IPS-NIHi7 (cell line): Measurements from ENCODE around the gene PDIK1L.

ENCODE experiments used
- DNase-seq: peaks from one replicate; pipeline ENCODE4 v3.0.0; 2012; ENCODE audit warnings: mixed read lengths; ENCODE audit errors: extremely low spot score

The PDIK1L gene

GRCh38 chr1:26111530-26112406 is at the start of gene PDIK1L:
PDIK1L (plus strand) TSS chr1:26111824; CDS start chr1:26114309, 2,485 bp downstream.
- DNase-seq: peak; percentile 91

GRCh38 chr1:26064553-26064952 is 47.1 kb upstream of the PDIK1L start:
- no peak for DNase-seq

GRCh38 chr1:26066160-26066559 is 45.5 kb upstream of the PDIK1L start:
- DNase-seq: no peak

GRCh38 chr1:26066857-26067256 is 44.8 kb upstream of the PDIK1L start:
- peak; percentile 69 for DNase-seq

- no peak for DNase-seq
Observed at GRCh38 chr1:26067432-26067911, 44.2 kb upstream of the PDIK1L start, which contains the start of gene TRIM63. TRIM63 (minus strand) TSS chr1:26067630; CDS start chr1:26067494, 136 bp downstream.

- no peak for DNase-seq
Observed at GRCh38 chr1:26069941-26070295, 41.7 kb upstream of the PDIK1L start.

GRCh38 chr1:26070296-26070962 is 41.2 kb upstream of the PDIK1L start:
- no peak for DNase-seq

- DNase-seq: no peak
Observed at GRCh38 chr1:26070963-26071342, 40.7 kb upstream of the PDIK1L start.

GRCh38 chr1:26072305-26072704 is 39.3 kb upstream of the PDIK1L start:
- no peak for DNase-seq

GRCh38 chr1:26075421-26076144 is 36.0 kb upstream of the PDIK1L start:
- no peak for DNase-seq

- no peak for DNase-seq
Observed at GRCh38 chr1:26077524-26077923, 34.1 kb upstream of the PDIK1L start.

GRCh38 chr1:26078286-26079177 is 33.1 kb upstream of the PDIK1L start:
- no peak for DNase-seq

- DNase-seq: no peak
Observed at GRCh38 chr1:26079178-26079563, 32.5 kb upstream of the PDIK1L start.

GRCh38 chr1:26079960-26080814 is 31.4 kb upstream of the PDIK1L start:
- DNase-seq: no peak

- no peak for DNase-seq
Observed at GRCh38 chr1:26081267-26082019, 30.2 kb upstream of the PDIK1L start.

- no peak for DNase-seq
Observed at GRCh38 chr1:26082020-26082350, 29.6 kb upstream of the PDIK1L start.

- no peak for DNase-seq
Observed at GRCh38 chr1:26083208-26083607, 28.4 kb upstream of the PDIK1L start.

GRCh38 chr1:26084091-26084561 is 27.5 kb upstream of the PDIK1L start:
- DNase-seq: no peak

GRCh38 chr1:26084844-26085243 is 26.8 kb upstream of the PDIK1L start:
- DNase-seq: no peak

GRCh38 chr1:26089125-26089524 is 22.5 kb upstream of the PDIK1L start:
- DNase-seq: no peak
